GM12892 (cell line): ENCODE results near the gene NXPH1.

Experiments
- DNase-seq: peaks from one replicate; pipeline ENCODE4 v3.0.0; 2011; ENCODE audit not compliant: insufficient read length
- FAIRE-seq: peaks from 2 replicates; lab custom pipeline; 2011; peaks lifted over from hg19 to GRCh38; lab: Jason Lieb, UNC
- POLR2A ChIP-seq: IDR thresholded peaks from 2 replicates; pipeline ENCODE4 v1.6.1; 2011; ENCODE audit warnings: low read depth, low read length, control low read depth
- POLR2AphosphoS5 ChIP-seq: IDR thresholded peaks from 2 replicates; pipeline ENCODE4 v1.6.1; 2011; ENCODE audit warnings: low read depth, low read length, control low read depth
- TAF1 ChIP-seq: IDR thresholded peaks from 2 replicates; pipeline ENCODE4 v1.6.1; 2011; ENCODE audit warnings: low read depth, mild to moderate bottlenecking, control low read depth, low read length, borderline replicate concordance

Gene NXPH1

GRCh38 chr7:8516976-8517375 is 83.6 kb downstream of the NXPH1 start:
- DNase-seq (no peak), FAIRE-seq (no peak)
- no peak for TF ChIP-seq POLR2AphosphoS5

GRCh38 chr7:8528311-8528710 is 94.9 kb downstream of the NXPH1 start:
- DNase-seq = no peak
- TF ChIP-seq POLR2AphosphoS5 (no peak), POLR2A (no peak), TAF1 (no peak)
- no peak for FAIRE-seq

GRCh38 chr7:8531991-8532515 is 98.6 kb downstream of the NXPH1 start:
- DNase-seq = no peak
- TF ChIP-seq POLR2A (no peak), POLR2AphosphoS5 (no peak), TAF1 (no peak)
- FAIRE-seq = no peak

- DNase-seq (no peak), FAIRE-seq (no peak)
- no peak for TF ChIP-seq POLR2A
- TF ChIP-seq POLR2AphosphoS5 = no peak
- no peak for TF ChIP-seq TAF1
Measured at GRCh38 chr7:8536431-8536830, 103.0 kb downstream of the NXPH1 start.

GRCh38 chr7:8549046-8549445 is 115.6 kb downstream of the NXPH1 start:
- no peak for DNase-seq
- FAIRE-seq = no peak
- TF ChIP-seq POLR2A = no peak

- DNase-seq (no peak), FAIRE-seq (no peak)
- TF ChIP-seq POLR2AphosphoS5 (no peak), TAF1 (no peak), POLR2A (no peak)
Measured at GRCh38 chr7:8560501-8560900, 127.1 kb downstream of the NXPH1 start.

- FAIRE-seq = no peak
- TF ChIP-seq POLR2A (no peak), TAF1 (no peak), POLR2AphosphoS5 (no peak)
- DNase-seq = no peak
Measured at GRCh38 chr7:8561449-8561848, 128.0 kb downstream of the NXPH1 start.

GRCh38 chr7:8564281-8564680 is 130.9 kb downstream of the NXPH1 start:
- FAIRE-seq = no peak
- no peak for DNase-seq
- TF ChIP-seq POLR2A = no peak
- no peak for TF ChIP-seq POLR2AphosphoS5
- TF ChIP-seq TAF1 = no peak

GRCh38 chr7:8566016-8566415 is 132.6 kb downstream of the NXPH1 start:
- FAIRE-seq (no peak), DNase-seq (no peak)
- TF ChIP-seq POLR2AphosphoS5 = no peak
- no peak for TF ChIP-seq POLR2A
- no peak for TF ChIP-seq TAF1

GRCh38 chr7:8567626-8568025 is 134.2 kb downstream of the NXPH1 start:
- FAIRE-seq (no peak), DNase-seq (no peak)
- no peak for TF ChIP-seq TAF1
- no peak for TF ChIP-seq POLR2AphosphoS5
- no peak for TF ChIP-seq POLR2A

GRCh38 chr7:8579661-8580194 is 146.3 kb downstream of the NXPH1 start:
- no peak for FAIRE-seq
- TF ChIP-seq POLR2A (no peak), POLR2AphosphoS5 (no peak), TAF1 (no peak)
- DNase-seq = no peak

- FAIRE-seq (no peak), DNase-seq (no peak)
- TF ChIP-seq POLR2AphosphoS5 (no peak), TAF1 (no peak), POLR2A (no peak)
Measured at GRCh38 chr7:8581842-8582241, 148.4 kb downstream of the NXPH1 start.

- no peak for DNase-seq
- FAIRE-seq = no peak
- TF ChIP-seq POLR2A (no peak), POLR2AphosphoS5 (no peak), TAF1 (no peak)
Measured at GRCh38 chr7:8582728-8583127, 149.3 kb downstream of the NXPH1 start.

- TF ChIP-seq POLR2A (no peak), POLR2AphosphoS5 (no peak), TAF1 (no peak)
- FAIRE-seq (no peak), DNase-seq (no peak)
Measured at GRCh38 chr7:8585591-8585990, 152.2 kb downstream of the NXPH1 start.
